WTC11 (cell line): ENCODE data around the gene ATP9B.

Experiments
- CREB1 ChIP-seq: sonication (generic); formaldehyde crosslinking; IDR thresholded peaks from 2 replicates; pipeline ENCODE4 v1.8.0; 2023; ENCODE audit warnings: mild to moderate bottlenecking, missing genetic modification reagents
- ZNF416 ChIP-seq: fragments of 250-450 bp; sonication (Bioruptor Pico); IDR thresholded peaks from 2 replicates; pipeline ENCODE4 v1.9.0; 2021; ENCODE audit warnings: mild to moderate bottlenecking, inconsistent platforms
- TF ChIP-seq, protein P1 (sequence below): sonication (generic); formaldehyde crosslinking; IDR thresholded peaks from 2 replicates; pipeline ENCODE4 v1.8.0; 2022; ENCODE audit warnings: mild to moderate bottlenecking, missing genetic modification reagents
- TF ChIP-seq, protein P2 (sequence below): fragments of 200-600 bp; IDR thresholded peaks from 2 replicates; pipeline ENCODE4 v1.8.0; 2022; ENCODE audit warnings: antibody characterized with exemption
- TF ChIP-seq, protein P3 (sequence below): sonication (generic); formaldehyde crosslinking; IDR thresholded peaks from 2 replicates; pipeline ENCODE4 v1.8.1; 2023; ENCODE audit warnings: mild to moderate bottlenecking, missing genetic modification reagents
- TF ChIP-seq, protein P4 (sequence below): sonication (generic); formaldehyde crosslinking; conservative IDR thresholded peaks from 2 replicates; pipeline ENCODE4 v1.8.1; 2023; ENCODE audit warnings: mild to moderate bottlenecking, low read depth, missing genetic modification reagents, moderate library complexity

DNA sequence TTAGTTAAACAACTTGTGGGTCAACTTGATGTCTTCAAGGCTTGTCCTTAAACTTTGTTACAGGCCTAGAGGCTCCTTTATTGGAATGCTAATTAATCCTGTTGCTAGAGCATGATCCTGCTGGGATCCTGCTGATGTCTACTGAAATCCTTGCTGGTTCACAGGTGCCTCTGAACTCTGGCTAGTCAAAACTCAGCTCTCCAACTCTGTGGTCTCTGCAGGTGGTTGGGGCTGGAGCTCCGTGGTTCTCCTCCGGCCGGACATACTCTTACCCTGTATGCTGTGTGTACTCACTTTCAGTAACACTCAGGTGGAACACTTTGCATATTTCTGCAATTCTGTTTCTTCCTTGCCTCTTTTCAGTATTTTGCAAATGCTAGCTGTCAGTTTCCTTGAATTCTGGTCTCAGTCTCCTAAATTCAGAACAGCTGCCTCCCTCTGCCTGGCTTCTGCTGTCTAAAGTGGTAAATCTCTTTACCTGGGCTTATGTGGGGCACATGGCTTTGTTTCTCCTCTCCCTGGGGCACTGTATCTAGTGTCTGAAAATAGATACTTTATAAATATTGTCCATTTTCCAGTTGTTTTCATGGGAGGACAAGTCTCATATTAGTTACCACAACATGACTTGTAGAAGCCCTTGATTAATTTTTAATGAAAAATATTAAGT, 113.0 kb downstream of the ATP9B start:
- TF ChIP-seq, protein P1, sequence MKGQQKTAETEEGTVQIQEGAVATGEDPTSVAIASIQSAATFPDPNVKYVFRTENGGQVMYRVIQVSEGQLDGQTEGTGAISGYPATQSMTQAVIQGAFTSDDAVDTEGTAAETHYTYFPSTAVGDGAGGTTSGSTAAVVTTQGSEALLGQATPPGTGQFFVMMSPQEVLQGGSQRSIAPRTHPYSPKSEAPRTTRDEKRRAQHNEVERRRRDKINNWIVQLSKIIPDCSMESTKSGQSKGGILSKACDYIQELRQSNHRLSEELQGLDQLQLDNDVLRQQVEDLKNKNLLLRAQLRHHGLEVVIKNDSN, result no peak
- TF ChIP-seq, protein P2, sequence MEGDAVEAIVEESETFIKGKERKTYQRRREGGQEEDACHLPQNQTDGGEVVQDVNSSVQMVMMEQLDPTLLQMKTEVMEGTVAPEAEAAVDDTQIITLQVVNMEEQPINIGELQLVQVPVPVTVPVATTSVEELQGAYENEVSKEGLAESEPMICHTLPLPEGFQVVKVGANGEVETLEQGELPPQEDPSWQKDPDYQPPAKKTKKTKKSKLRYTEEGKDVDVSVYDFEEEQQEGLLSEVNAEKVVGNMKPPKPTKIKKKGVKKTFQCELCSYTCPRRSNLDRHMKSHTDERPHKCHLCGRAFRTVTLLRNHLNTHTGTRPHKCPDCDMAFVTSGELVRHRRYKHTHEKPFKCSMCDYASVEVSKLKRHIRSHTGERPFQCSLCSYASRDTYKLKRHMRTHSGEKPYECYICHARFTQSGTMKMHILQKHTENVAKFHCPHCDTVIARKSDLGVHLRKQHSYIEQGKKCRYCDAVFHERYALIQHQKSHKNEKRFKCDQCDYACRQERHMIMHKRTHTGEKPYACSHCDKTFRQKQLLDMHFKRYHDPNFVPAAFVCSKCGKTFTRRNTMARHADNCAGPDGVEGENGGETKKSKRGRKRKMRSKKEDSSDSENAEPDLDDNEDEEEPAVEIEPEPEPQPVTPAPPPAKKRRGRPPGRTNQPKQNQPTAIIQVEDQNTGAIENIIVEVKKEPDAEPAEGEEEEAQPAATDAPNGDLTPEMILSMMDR, result no peak
- TF ChIP-seq, protein P3, sequence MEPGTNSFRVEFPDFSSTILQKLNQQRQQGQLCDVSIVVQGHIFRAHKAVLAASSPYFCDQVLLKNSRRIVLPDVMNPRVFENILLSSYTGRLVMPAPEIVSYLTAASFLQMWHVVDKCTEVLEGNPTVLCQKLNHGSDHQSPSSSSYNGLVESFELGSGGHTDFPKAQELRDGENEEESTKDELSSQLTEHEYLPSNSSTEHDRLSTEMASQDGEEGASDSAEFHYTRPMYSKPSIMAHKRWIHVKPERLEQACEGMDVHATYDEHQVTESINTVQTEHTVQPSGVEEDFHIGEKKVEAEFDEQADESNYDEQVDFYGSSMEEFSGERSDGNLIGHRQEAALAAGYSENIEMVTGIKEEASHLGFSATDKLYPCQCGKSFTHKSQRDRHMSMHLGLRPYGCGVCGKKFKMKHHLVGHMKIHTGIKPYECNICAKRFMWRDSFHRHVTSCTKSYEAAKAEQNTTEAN (CRISPR knock-in tag), result no peak
- TF ChIP-seq ZNF416 (CRISPR knock-in tag) (no peak), CREB1 (CRISPR knock-in tag) (no peak)
- TF ChIP-seq, protein P4, sequence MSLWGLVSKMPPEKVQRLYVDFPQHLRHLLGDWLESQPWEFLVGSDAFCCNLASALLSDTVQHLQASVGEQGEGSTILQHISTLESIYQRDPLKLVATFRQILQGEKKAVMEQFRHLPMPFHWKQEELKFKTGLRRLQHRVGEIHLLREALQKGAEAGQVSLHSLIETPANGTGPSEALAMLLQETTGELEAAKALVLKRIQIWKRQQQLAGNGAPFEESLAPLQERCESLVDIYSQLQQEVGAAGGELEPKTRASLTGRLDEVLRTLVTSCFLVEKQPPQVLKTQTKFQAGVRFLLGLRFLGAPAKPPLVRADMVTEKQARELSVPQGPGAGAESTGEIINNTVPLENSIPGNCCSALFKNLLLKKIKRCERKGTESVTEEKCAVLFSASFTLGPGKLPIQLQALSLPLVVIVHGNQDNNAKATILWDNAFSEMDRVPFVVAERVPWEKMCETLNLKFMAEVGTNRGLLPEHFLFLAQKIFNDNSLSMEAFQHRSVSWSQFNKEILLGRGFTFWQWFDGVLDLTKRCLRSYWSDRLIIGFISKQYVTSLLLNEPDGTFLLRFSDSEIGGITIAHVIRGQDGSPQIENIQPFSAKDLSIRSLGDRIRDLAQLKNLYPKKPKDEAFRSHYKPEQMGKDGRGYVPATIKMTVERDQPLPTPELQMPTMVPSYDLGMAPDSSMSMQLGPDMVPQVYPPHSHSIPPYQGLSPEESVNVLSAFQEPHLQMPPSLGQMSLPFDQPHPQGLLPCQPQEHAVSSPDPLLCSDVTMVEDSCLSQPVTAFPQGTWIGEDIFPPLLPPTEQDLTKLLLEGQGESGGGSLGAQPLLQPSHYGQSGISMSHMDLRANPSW (CRISPR knock-in tag), result no peak
